Neuron (in vitro differentiated cells): Measurements from ENCODE around the gene WDR18.
"Not testable (repeated sequence)": the region's sequence is repeated elsewhere in the genome, so short reads cannot be mapped to it uniquely, and the experiment has no call there.

Source experiments
- H2AFZ ChIP-seq: one replicate; pipeline ENCODE4 v1.6.1; 2013; ENCODE audit warnings: low read depth, mild to moderate bottlenecking, inconsistent platforms, low read length, moderate library complexity
- H3K27me3 ChIP-seq: one replicate; pipeline ENCODE4 v1.6.1; 2013; ENCODE audit warnings: low read length; ENCODE audit not compliant: insufficient read depth
- H3K36me3 ChIP-seq: one replicate; pipeline ENCODE4 v1.6.1; 2013; ENCODE audit warnings: low read length; ENCODE audit not compliant: insufficient read depth
- H3K4me1 ChIP-seq: one replicate; pipeline ENCODE4 v1.6.1; 2013; ENCODE audit warnings: low read length; ENCODE audit not compliant: insufficient read depth
- H3K4me3 ChIP-seq: 2 replicates; pipeline ENCODE4 v1.5.1; 2013; ENCODE audit warnings: mild to moderate bottlenecking, low read length, moderate library complexity
- H3K9me3 ChIP-seq: one replicate; pipeline ENCODE4 v1.6.1; 2013; ENCODE audit warnings: low read length

Gene WDR18

GRCh38 chr19:954272-954671 is 29.9 kb upstream of the WDR18 start:
- Histone ChIP-seq H3K36me3 (no peaks in the 10 kb centered on the region), H3K4me1 (peaks cover 12% of the 10 kb centered on the region)

DNA sequence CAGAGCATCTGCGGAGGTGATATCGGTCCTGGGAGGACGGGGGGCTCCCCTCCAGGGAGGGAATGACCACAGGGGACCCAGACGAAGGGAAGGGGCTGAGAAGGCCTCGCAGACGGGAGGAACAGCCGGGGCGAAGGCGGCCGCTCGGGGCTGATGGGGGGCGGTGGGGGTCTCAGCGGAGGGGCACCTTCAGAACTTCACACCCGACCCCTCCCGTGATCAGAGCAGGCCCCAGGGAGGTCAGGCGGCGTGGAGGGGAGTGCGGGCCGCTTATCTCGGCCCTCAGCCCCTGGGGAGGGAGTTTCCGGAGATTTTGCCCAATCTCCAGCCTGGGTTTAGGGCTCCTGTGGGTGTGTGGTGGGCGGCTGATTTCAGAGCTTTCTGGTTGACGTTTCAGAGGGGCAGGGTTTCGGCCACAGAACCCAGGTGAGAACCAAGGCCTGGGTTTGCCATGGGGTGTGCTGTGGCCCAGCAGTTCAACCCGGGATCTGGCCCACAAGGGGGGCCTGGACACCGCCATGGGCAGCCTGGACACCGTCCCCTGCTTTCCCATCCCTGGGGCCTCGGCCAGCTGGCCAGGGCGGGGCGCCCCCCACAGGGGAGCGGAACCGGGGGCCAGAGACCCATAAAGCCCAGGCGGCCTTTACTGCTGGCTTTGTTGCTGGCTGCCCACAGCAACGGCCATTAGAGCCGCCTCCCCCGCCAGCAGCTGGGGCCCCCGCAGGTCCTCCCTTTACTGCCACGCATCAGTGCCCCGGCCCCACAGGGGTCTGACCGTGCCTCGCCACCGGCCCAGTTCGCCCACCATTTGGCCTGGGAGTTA is 29.3 kb upstream of the WDR18 start:
- H3K9me3 ChIP-seq, result no peaks in the 10 kb centered on the region
- H3K36me3 ChIP-seq, result no peaks in the 10 kb centered on the region
- peaks cover 12% of the 10 kb centered on the region for H3K4me1 ChIP-seq
- H2AFZ ChIP-seq, result no peak overlapping the region
- H3K4me3 ChIP-seq, result no peak overlapping the region
- H3K27me3 ChIP-seq, result no peaks in the 10 kb centered on the region

More at GRCh38 chr19:954272-954671, 29.9 kb upstream of the WDR18 start:
- Histone ChIP-seq H3K4me3 (no peak overlapping the region), H2AFZ (no peak overlapping the region), H3K27me3 (no peaks in the 10 kb centered on the region), H3K9me3 (no peaks in the 10 kb centered on the region)

GRCh38 chr19:955803-956765 is 28.1 kb upstream of the WDR18 start:
- Histone ChIP-seq H2AFZ (no peak overlapping the region), H3K4me3 (no peak overlapping the region), H3K4me1 (peaks cover 12% of the 10 kb centered on the region), H3K36me3 (no peaks in the 10 kb centered on the region), H3K27me3 (no peaks in the 10 kb centered on the region), H3K9me3 (no peaks in the 10 kb centered on the region)

DNA sequence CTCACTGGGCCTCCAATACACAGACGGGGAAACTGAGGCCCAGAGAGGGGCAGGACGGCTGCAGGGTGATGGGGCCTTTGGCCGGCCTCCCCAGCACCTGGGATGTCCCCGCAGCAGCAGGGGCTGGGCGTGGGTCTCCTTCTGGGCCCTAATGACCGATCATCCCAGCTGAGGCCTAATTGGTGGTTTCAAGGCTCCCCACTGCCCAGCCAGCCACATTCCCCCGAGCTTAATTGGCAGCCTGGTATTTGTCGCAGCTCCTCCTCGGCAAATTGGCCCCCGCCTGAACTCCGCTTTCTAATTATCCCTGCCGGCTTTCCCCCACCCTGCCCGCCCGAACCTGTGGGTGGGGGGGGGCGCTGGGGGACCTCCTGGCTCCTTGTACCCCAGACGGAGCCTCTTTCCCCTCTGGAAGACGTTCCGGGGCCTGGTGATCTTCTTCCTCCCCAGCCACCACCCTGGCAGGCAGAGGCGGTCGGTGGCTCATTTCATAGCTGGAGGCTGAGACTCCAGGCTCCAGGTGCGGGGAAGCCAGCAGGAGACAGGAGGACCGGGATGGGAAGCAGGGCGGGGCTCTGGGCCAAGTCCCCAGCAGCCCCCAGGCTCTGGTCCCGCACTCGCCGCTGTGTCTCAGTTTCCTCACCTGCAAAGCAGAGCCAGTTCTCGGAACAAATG is 27.2 kb upstream of the WDR18 start:
- no peak overlapping the region for H3K4me3 ChIP-seq
- H3K27me3 ChIP-seq, result no peaks in the 10 kb centered on the region
- H2AFZ ChIP-seq, result no peak overlapping the region
- peaks cover under 1% of the 10 kb centered on the region for H3K36me3 ChIP-seq
- H3K4me1 ChIP-seq, result peaks cover 15% of the 10 kb centered on the region
- no peaks in the 10 kb centered on the region for H3K9me3 ChIP-seq

- not testable (repeated sequence) for H3K4me3 ChIP-seq, H3K27me3 ChIP-seq, H2AFZ ChIP-seq, H3K36me3 ChIP-seq, H3K9me3 ChIP-seq
- H3K4me1 ChIP-seq, result peaks cover 15% of the 10 kb centered on the region
Measured at GRCh38 chr19:957578-957977, 26.6 kb upstream of the WDR18 start.

DNA sequence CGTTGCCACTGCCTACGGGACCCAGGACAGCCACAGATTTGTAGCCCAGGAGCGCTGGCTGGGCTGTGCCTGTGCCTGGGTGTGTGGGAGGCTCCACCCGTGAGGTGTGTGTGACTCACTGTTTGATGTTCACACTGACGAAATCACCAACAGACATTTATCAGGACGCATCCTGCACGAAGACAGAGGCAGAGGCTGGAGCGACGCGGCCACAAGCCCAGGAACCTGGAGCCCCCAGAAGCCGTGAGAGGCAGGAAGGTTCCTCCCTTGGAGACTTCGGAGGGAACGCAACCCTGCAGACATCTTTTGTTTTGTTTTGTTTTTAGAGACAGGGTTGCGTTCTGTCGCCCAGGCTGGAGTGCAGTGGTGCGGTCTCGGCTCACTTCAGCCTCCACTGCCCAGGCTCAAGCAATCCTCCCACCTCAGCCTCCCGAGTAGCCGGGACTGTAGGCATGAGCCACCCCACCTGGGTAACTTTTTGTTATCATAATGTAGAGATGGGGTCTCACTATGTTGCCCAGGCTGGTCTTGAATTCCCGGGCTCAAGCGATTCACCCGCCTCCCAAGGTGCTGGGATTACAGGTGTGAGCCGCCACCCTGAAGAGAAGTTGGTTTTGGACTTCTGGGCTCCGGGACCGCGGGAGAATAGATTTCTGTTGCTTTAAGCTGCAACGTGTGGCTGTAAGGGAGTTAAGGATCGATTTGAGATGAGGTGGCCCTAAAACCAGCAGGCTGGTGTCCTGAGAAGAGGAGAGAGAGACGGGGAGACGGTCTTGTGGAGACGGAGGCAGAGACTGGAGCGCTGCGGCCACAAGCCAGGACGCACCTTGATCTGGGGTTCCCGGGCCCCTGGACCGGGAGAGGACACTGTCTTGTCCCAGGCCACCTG is 24.9 kb upstream of the WDR18 start:
- peaks cover 16% of the 10 kb centered on the region for H3K36me3 ChIP-seq
- no peak overlapping the region for H3K4me3 ChIP-seq
- H2AFZ ChIP-seq, result no peak overlapping the region
- H3K27me3 ChIP-seq, result no peaks in the 10 kb centered on the region
- peaks cover 15% of the 10 kb centered on the region for H3K4me1 ChIP-seq
- H3K9me3 ChIP-seq, result peaks cover 2% of the 10 kb centered on the region

GRCh38 chr19:960020-960419 is 24.1 kb upstream of the WDR18 start:
- H3K9me3 ChIP-seq, result peaks cover 6% of the 10 kb centered on the region
- H3K4me1 ChIP-seq, result peaks cover 15% of the 10 kb centered on the region

GRCh38 chr19:960601-960938 is 23.6 kb upstream of the WDR18 start:
- peaks cover 9% of the 10 kb centered on the region for H3K9me3 ChIP-seq
- peaks cover 28% of the 10 kb centered on the region for H3K36me3 ChIP-seq
- H3K4me3 ChIP-seq, result no peak overlapping the region
- no peak overlapping the region for H2AFZ ChIP-seq
- no peaks in the 10 kb centered on the region for H3K27me3 ChIP-seq
- peaks cover 15% of the 10 kb centered on the region for H3K4me1 ChIP-seq

More at GRCh38 chr19:960020-960419, 24.1 kb upstream of the WDR18 start:
- no peak overlapping the region for H3K4me3 ChIP-seq
- H3K36me3 ChIP-seq, result peaks cover 23% of the 10 kb centered on the region
- H3K27me3 ChIP-seq, result no peaks in the 10 kb centered on the region
- H2AFZ ChIP-seq, result no peak overlapping the region

- H3K4me3 ChIP-seq, result no peak overlapping the region
- H3K27me3 ChIP-seq, result no peaks in the 10 kb centered on the region
- peaks cover 35% of the 10 kb centered on the region for H3K36me3 ChIP-seq
- H3K9me3 ChIP-seq, result peaks cover 14% of the 10 kb centered on the region
- H2AFZ ChIP-seq, result no peak overlapping the region
- H3K4me1 ChIP-seq, result peaks cover 3% of the 10 kb centered on the region
Measured at GRCh38 chr19:961866-962620, 22.1 kb upstream of the WDR18 start.

GRCh38 chr19:962683-963400 is 21.3 kb upstream of the WDR18 start:
- Histone ChIP-seq H3K9me3 (peaks cover 14% of the 10 kb centered on the region), H3K27me3 (no peaks in the 10 kb centered on the region), H3K4me1 (peaks cover 3% of the 10 kb centered on the region), H3K4me3 (no peak overlapping the region), H2AFZ (no peak overlapping the region), H3K36me3 (peaks cover 40% of the 10 kb centered on the region)

- Histone ChIP-seq H3K36me3 (peaks cover 44% of the 10 kb centered on the region), H2AFZ (no peak overlapping the region), H3K4me1 (peaks cover 3% of the 10 kb centered on the region), H3K27me3 (no peaks in the 10 kb centered on the region), H3K9me3 (peaks cover 17% of the 10 kb centered on the region), H3K4me3 (no peak overlapping the region)
Measured at GRCh38 chr19:963486-963951, 20.6 kb upstream of the WDR18 start.
